ENCODE results near the gene MOB3C.

Gene MOB3C

GRCh38 chr1:46575778-46576177, 40.8 kb downstream of the MOB3C start:
- no peak for DNase-seq (ENCODE audit: low read depth)
- H3K4me3 ChIP-seq (ENCODE audit: low read depth, low read length) = no peak overlapping the region
- TF ChIP-seq CTCF (IDR thresholded peaks at IDR 0.05; ENCODE audit: low read depth, low read length, missing control alignments) = no peak

GRCh38 chr1:46575300-46575699, 41.3 kb downstream of the MOB3C start:
- DNase-seq (ENCODE audit: low read depth) = no peak
- TF ChIP-seq CTCF (IDR thresholded peaks at IDR 0.05; ENCODE audit: low read depth, low read length, missing control alignments) = no peak
- no peak overlapping the region for H3K4me3 ChIP-seq (ENCODE audit: low read depth, low read length)

- TF ChIP-seq CTCF (IDR thresholded peaks at IDR 0.05; ENCODE audit: low read depth, low read length, missing control alignments) = no peak
- no peak overlapping the region for H3K4me3 ChIP-seq (ENCODE audit: low read depth, low read length)
Measured at GRCh38 chr1:46571691-46572225, 44.9 kb downstream of the MOB3C start.

DNA sequence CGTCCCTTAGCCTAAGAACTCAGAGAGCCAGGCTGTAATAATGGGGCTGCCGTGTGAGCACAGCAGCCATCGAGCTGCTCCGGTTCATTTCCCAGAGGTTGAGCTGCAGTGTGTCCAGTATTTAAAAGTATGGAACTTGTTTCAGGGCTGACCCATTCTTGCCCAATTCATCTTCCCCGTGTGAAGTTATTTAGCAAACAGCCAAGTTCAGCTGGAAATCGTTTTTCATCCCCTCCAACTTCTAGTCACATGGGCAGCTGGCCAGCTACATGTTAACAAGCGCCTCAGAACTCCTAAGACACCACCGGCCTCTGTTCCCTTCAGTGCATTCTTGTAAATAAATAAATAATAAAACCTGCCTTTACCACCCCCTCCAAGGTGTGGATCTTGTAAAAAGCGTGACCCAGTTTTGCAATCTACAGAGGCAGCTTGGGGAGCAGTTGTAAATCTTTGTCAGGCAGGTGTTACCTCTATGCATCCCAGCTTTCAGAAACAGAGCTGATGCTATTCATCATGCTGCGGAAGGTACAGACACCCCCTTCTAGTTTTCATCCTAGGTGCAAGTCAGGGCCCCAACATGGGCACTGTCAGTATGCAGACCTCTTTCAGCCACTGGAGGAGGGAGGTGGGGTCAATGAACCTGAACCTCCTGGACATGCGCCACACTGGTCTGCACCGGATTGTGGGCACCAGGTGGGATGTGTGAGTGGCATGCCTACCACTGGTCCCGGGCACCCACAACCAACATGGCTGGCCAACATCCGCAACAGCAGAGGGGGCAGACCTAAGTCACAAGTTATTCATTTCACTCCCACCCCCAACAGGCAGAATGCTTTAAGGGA, 46.5 kb downstream of the MOB3C start:
- DNase-seq (ENCODE audit: low read depth) = no peak
- no peak for TF ChIP-seq CTCF (IDR thresholded peaks at IDR 0.05; ENCODE audit: low read depth, low read length, missing control alignments)
- H3K4me3 ChIP-seq (ENCODE audit: low read depth, low read length) = no peak overlapping the region

More at GRCh38 chr1:46571691-46572225, 44.9 kb downstream of the MOB3C start:
- DNase-seq (ENCODE audit: low read depth) = no peak

GRCh38 chr1:46569116-46569515, 47.5 kb downstream of the MOB3C start:
- no peak for DNase-seq (ENCODE audit: low read depth)
- TF ChIP-seq CTCF (IDR thresholded peaks at IDR 0.05; ENCODE audit: low read depth, low read length, missing control alignments) = no peak
- H3K4me3 ChIP-seq (ENCODE audit: low read depth, low read length) = no peak overlapping the region

DNA sequence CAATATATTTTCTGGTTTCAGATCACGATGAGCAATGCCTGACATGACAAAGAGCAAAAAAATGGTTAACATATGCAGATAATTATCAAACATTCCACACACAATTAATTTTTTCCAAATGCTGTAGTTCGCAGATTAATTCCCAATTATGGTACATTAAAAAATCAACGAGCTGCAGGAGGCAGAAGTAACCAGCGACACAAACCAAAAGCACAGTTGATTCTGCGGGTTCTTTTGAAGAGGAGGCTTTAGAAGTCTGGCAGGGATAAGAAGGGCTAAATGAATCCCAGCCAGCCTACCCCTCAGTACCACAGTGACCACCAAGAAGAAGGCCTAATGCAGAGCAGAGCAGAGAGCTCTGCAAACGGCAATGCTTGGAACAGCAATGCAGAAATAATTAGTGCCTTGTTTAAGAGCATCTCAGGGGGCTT, 48.1 kb downstream of the MOB3C start:
- no peak for DNase-seq (ENCODE audit: low read depth)
- no peak for TF ChIP-seq CTCF (IDR thresholded peaks at IDR 0.05; ENCODE audit: low read depth, low read length, missing control alignments)
- H3K4me3 ChIP-seq (ENCODE audit: low read depth, low read length) = no peak overlapping the region
